Stimulated activated CD8-positive, alpha-beta memory T cell treated with anti-CD3 and anti-CD28 coated beads, Interleukin-7, amount 100 ng/mL, for 48 hours (primary cell): ENCODE measurements around the gene ASRGL1.

Source experiments
- DNase-seq, 2 donors: peaks; one replicate each; pipeline ENCODE4 v3.0.0-alpha.2; 2020; ENCODE audit warnings: low read depth in 1 of 2; ENCODE audit errors: extremely low read depth in 1 of 2

Gene ASRGL1

GRCh38 chr11:62439785-62440602 is 102.7 kb downstream of the ASRGL1 start:
- no peak for DNase-seq
